ENCODE results near the gene RGS4. TPM values are rescaled to one million over a fixed set of nuclear protein-coding genes. Genes with fewer than 3 reads are reported as not detected.

RGS4 gene
- total and polyA plus RNA-seq, 8 donors: 1.1 to 11.8 (median 2.5) TPM

- no peak for ATAC-seq
- intact Hi-C loops (cut with DNase I): no loop called here
- Histone ChIP-seq H3K4me3 (no peak overlapping the region), H3K27me3 (no peaks in the 10 kb centered on the region), H3K36me3 (no peaks in the 10 kb centered on the region), H3K9me3 (peaks cover 0 to 3% of the 10 kb centered on the region in 2 donors), H3K4me1 (no peaks in the 10 kb centered on the region), H3K27ac (no peak overlapping the region)
- TF ChIP-seq CTCF (IDR thresholded peaks at IDR 0.05): no peak
- DNase-seq: no peak
These were observed 35.4 kb downstream of the RGS4 start for GRCh38 chr1:163104385-163105099.

GRCh38 chr1:163106364-163106987 is 37.3 kb downstream of the RGS4 start:
- H3K36me3 ChIP-seq: no peaks in the 10 kb centered on the region
- intact Hi-C loops (cut with DNase I): no loop called here
- peaks cover 0 to 4% of the 10 kb centered on the region in 2 donors for H3K9me3 ChIP-seq
- no peak overlapping the region for H3K27ac ChIP-seq
- TF ChIP-seq CTCF (IDR thresholded peaks at IDR 0.05): no peak
- no peak for ATAC-seq
- H3K27me3 ChIP-seq: no peaks in the 10 kb centered on the region
- no peak for DNase-seq
- H3K4me1 ChIP-seq: no peaks in the 10 kb centered on the region
- H3K4me3 ChIP-seq: no peak overlapping the region

GRCh38 chr1:163107655-163108054 is 38.5 kb downstream of the RGS4 start:
- TF ChIP-seq CTCF (IDR thresholded peaks at IDR 0.05): no peak
- ATAC-seq (no peak), DNase-seq (no peak)
- intact Hi-C loops (cut with DNase I): no loop called here
- Histone ChIP-seq H3K27me3 (no peaks in the 10 kb centered on the region), H3K4me3 (no peak overlapping the region), H3K27ac (no peak overlapping the region), H3K4me1 (no peaks in the 10 kb centered on the region), H3K9me3 (peaks cover 0 to 4% of the 10 kb centered on the region in 2 donors), H3K36me3 (no peaks in the 10 kb centered on the region)

GRCh38 chr1:163115887-163116286 is 46.7 kb downstream of the RGS4 start:
- Histone ChIP-seq H3K27ac (no peak overlapping the region), H3K27me3 (no peaks in the 10 kb centered on the region), H3K9me3 (no peaks in the 10 kb centered on the region), H3K36me3 (no peaks in the 10 kb centered on the region), H3K4me1 (no peaks in the 10 kb centered on the region), H3K4me3 (no peak overlapping the region)
- TF ChIP-seq CTCF (IDR thresholded peaks at IDR 0.05): no peak
- intact Hi-C loops (cut with DNase I): no loop called here
- no peak for DNase-seq
- ATAC-seq: no peak

GRCh38 chr1:163119707-163120106 is 50.5 kb downstream of the RGS4 start:
- Histone ChIP-seq H3K27me3 (no peaks in the 10 kb centered on the region), H3K27ac (no peak overlapping the region), H3K9me3 (no peaks in the 10 kb centered on the region), H3K36me3 (no peaks in the 10 kb centered on the region), H3K4me3 (no peak overlapping the region), H3K4me1 (no peaks in the 10 kb centered on the region)
- no peak for DNase-seq
- no peak for TF ChIP-seq CTCF (IDR thresholded peaks at IDR 0.05)
- intact Hi-C loops (cut with DNase I): no loop called here
- no peak for ATAC-seq

Data from left lung (tissue), 10 donors.